H1 (cell line): ENCODE results near the gene PPP1CB. TPM values are rescaled to one million over a fixed set of nuclear protein-coding genes. Genes with fewer than 3 reads are reported as not detected.

Experiments
- CTCF ChIA-PET: fragments of 300-600 bp; sonication (Branson Sonifier 250); formaldehyde crosslinking; loops from one replicate; lab custom pipeline; 2021; ENCODE audit not compliant: partially characterized antibody; lab: Charles Lee
- POLR2A ChIA-PET: fragments of 300-600 bp; sonication (Branson Sonifier 250); formaldehyde crosslinking; loops from one replicate; lab custom pipeline; 2021; ENCODE audit warnings: inconsistent platforms; ENCODE audit not compliant: partially characterized antibody; lab: Charles Lee
- DNase-seq, 2 experiments: peaks; one replicate each; pipeline versions ENCODE4 v3.0.0 to v3.0.0-alpha.2; 2010 to 2022; ENCODE audit warnings: low spot score in 2 of 2, low read depth in 1 of 2, mixed read lengths in 1 of 2
- FAIRE-seq: peaks from 2 replicates; lab custom pipeline; 2011; peaks lifted over from hg19 to GRCh38; lab: Jason Lieb, UNC
- H2AFZ ChIP-seq: 2 replicates; pipeline ENCODE4 v1.8.1; 2012; ENCODE audit warnings: low read length, inconsistent platforms
- H2AK5ac ChIP-seq: 2 replicates; pipeline ENCODE4 v1.6.1; 2013; ENCODE audit warnings: low read depth, low read length
- H2BK120ac ChIP-seq: replicated peaks from 2 replicates; pipeline ENCODE3; 2013; ENCODE audit warnings: low read depth, low read length, inconsistent platforms
- H2BK12ac ChIP-seq: 2 replicates; pipeline ENCODE4 v1.6.1; 2013; ENCODE audit warnings: low read depth, low read length
- H2BK15ac ChIP-seq: 2 replicates; pipeline ENCODE4 v1.6.1; 2013; ENCODE audit warnings: low read length
- H2BK20ac ChIP-seq: 2 replicates; pipeline ENCODE4 v1.6.1; 2013; ENCODE audit warnings: low read length
- H2BK5ac ChIP-seq: 2 replicates; pipeline ENCODE4 v1.6.1; 2013; ENCODE audit warnings: low read depth, low read length
- H3K14ac ChIP-seq: 2 replicates; pipeline ENCODE4 v1.6.1; 2013; ENCODE audit warnings: inconsistent platforms; ENCODE audit not compliant: insufficient read length
- H3K18ac ChIP-seq: 2 replicates; pipeline ENCODE4 v1.6.1; 2013; ENCODE audit warnings: low read length; ENCODE audit errors: extremely low read depth
- H3K23ac ChIP-seq: 2 replicates; pipeline ENCODE4 v1.6.1; 2013; ENCODE audit warnings: inconsistent platforms; ENCODE audit not compliant: insufficient read length
- H3K23me2 ChIP-seq: 2 replicates; pipeline ENCODE4 v1.6.1; 2013; ENCODE audit warnings: low read depth, low read length
- H3K27ac ChIP-seq: 2 replicates; pipeline ENCODE4 v1.6.1; 2011; ENCODE audit warnings: low read depth, low read length, inconsistent platforms
- H3K27me3 ChIP-seq, 4 experiments: replicated peaks in 1 of 4; 1 replicate in 1 of 4; 2 replicates in 3 of 4; pipeline versions ENCODE4 v1.6.1 to v1.8.1; 2011 to 2013; ENCODE audit warnings: low read length in 3 of 4, mild to moderate bottlenecking in 3 of 4, inconsistent platforms in 2 of 4, mixed read lengths in 2 of 4, moderate library complexity in 1 of 4; ENCODE audit not compliant: control insufficient read depth in 3 of 4, insufficient read depth in 3 of 4; ENCODE audit errors: extremely low read depth in 1 of 4
- H3K36me3 ChIP-seq, 4 experiments: 2 replicates each; pipeline versions ENCODE4 v1.6.1 to v1.8.1; 2011 to 2013; ENCODE audit warnings: mild to moderate bottlenecking in 4 of 4, low read length in 3 of 4, moderate library complexity in 2 of 4, control low read depth in 1 of 4, inconsistent platforms in 1 of 4; ENCODE audit not compliant: insufficient read depth in 4 of 4, control insufficient read depth in 2 of 4
- H3K4ac ChIP-seq: replicated peaks from 2 replicates; pipeline ENCODE3; 2013; ENCODE audit warnings: low read length, low read depth, mixed read lengths, inconsistent platforms; ENCODE audit not compliant: insufficient read length
- H3K4me1 ChIP-seq, 4 experiments: replicated peaks in 1 of 4; 1 replicate in 1 of 4; 2 replicates in 3 of 4; pipeline versions ENCODE4 v1.6.1 to v1.8.1; 2011 to 2013; ENCODE audit warnings: low read length in 3 of 4, inconsistent platforms in 2 of 4, mixed read lengths in 1 of 4; ENCODE audit not compliant: insufficient read depth in 4 of 4, control insufficient read depth in 3 of 4
- H3K4me2 ChIP-seq, 2 experiments: 2 replicates each; pipeline versions ENCODE4 v1.6.1 to v1.8.1; 2011 to 2013; ENCODE audit warnings: low read depth in 2 of 2, low read length in 2 of 2, control low read depth in 1 of 2, inconsistent platforms in 1 of 2, mild to moderate bottlenecking in 1 of 2; ENCODE audit not compliant: insufficient read depth in 1 of 2
- H3K4me3 ChIP-seq, 4 experiments: fragments of 200-600, 300-600 bp in 1 of 4; sonication (generic), shearing (Covaris generic), sonication (Bioruptor Twin) in 1 of 4; 2 replicates each; pipeline versions ENCODE4 v1.5.1 to v1.8.1; 2011 to 2016; ENCODE audit warnings: low read length in 4 of 4, low read depth in 3 of 4, control low read depth in 2 of 4, inconsistent platforms in 2 of 4, mild to moderate bottlenecking in 2 of 4, mixed read lengths in 1 of 4, moderate library complexity in 1 of 4; ENCODE audit not compliant: insufficient read depth in 2 of 4; ENCODE audit errors: extremely low read depth in 1 of 4
- H3K56ac ChIP-seq: replicated peaks from 2 replicates; pipeline ENCODE3; 2013; ENCODE audit warnings: low read depth, mild to moderate bottlenecking, mixed read lengths, low read length, inconsistent platforms; ENCODE audit not compliant: insufficient read length
- H3K79me1 ChIP-seq: 2 replicates; pipeline ENCODE4 v1.6.1; 2013; ENCODE audit warnings: low read depth, low read length, control low read depth
- H3K79me2 ChIP-seq, 2 experiments: 2 replicates each; pipeline versions ENCODE4 v1.6.1 to v1.8.1; 2012 to 2013; ENCODE audit warnings: low read length in 2 of 2, mild to moderate bottlenecking in 2 of 2, inconsistent platforms in 1 of 2; ENCODE audit not compliant: insufficient read depth in 2 of 2, control insufficient read depth in 1 of 2
- H3K9ac ChIP-seq, 4 experiments: replicated peaks in 1 of 4; 1 replicate in 1 of 4; 2 replicates in 3 of 4; pipeline versions ENCODE4 v1.6.1 to v1.8.1; 2011 to 2013; ENCODE audit warnings: low read depth in 3 of 4, low read length in 3 of 4, control low read depth in 2 of 4, mild to moderate bottlenecking in 2 of 4, moderate library complexity in 2 of 4, inconsistent platforms in 1 of 4; ENCODE audit errors: extremely low read depth in 1 of 4
- H3K9me3 ChIP-seq, 2 experiments: 2 replicates each; pipeline versions ENCODE4 v1.6.1 to v1.8.1; 2012 to 2013; ENCODE audit warnings: mild to moderate bottlenecking in 2 of 2, moderate library complexity in 2 of 2, control low read depth in 1 of 2, inconsistent platforms in 1 of 2, low read depth in 1 of 2, low read length in 1 of 2, mixed read lengths in 1 of 2; ENCODE audit not compliant: insufficient read depth in 2 of 2
- H4K20me1 ChIP-seq, 2 experiments: replicated peaks in 1 of 2; 2 replicates each; pipeline versions ENCODE3 to v1.8.1; 2011 to 2013; ENCODE audit warnings: inconsistent platforms in 2 of 2, low read length in 2 of 2, mild to moderate bottlenecking in 1 of 2; ENCODE audit not compliant: insufficient read depth in 2 of 2, control insufficient read depth in 1 of 2
- H4K5ac ChIP-seq: 2 replicates; pipeline ENCODE4 v1.6.1; 2013; ENCODE audit warnings: low read length, low read depth, mixed read lengths, inconsistent platforms; ENCODE audit not compliant: insufficient read length
- H4K8ac ChIP-seq: 2 replicates; pipeline ENCODE4 v1.8.0; 2013; ENCODE audit warnings: mild to moderate bottlenecking, moderate library complexity, low read length, inconsistent platforms; ENCODE audit not compliant: insufficient read depth; ENCODE audit errors: extremely low read depth
- H4K91ac ChIP-seq: replicated peaks from 2 replicates; pipeline ENCODE3; 2013; ENCODE audit warnings: low read length, mixed read lengths, inconsistent platforms; ENCODE audit not compliant: insufficient read length
- BACH1 ChIP-seq: IDR thresholded peaks from 2 replicates; pipeline ENCODE4 v1.6.1; 2012; ENCODE audit warnings: low read length, improper control_type of control experiment
- BRCA1 ChIP-seq: IDR thresholded peaks from 2 replicates; pipeline ENCODE4 v1.6.1; 2012; ENCODE audit warnings: low read depth, low read length, improper control_type of control experiment
- CBX5 ChIP-seq: fragments of 300-800, 300-1000 bp; sonication (generic); IDR thresholded peaks from 2 replicates; pipeline ENCODE4 v1.7.1; 2016; ENCODE audit warnings: antibody characterized with exemption, low read length, low read depth
- CHD1 ChIP-seq: IDR thresholded peaks from 2 replicates; pipeline ENCODE4 v1.6.1; 2012; ENCODE audit warnings: low read depth, low read length, improper control_type of control experiment
- KDM4A ChIP-seq: IDR thresholded peaks from one replicate; pipeline ENCODE4 v1.7.1; 2012; ENCODE audit warnings: low read depth, mild to moderate bottlenecking, moderate library complexity, low read length, inconsistent platforms; ENCODE audit not compliant: severe bottlenecking
- KDM5A ChIP-seq: fragments of 200-600 bp; IDR thresholded peaks from 2 replicates; pipeline ENCODE4 v1.7.1; 2012; ENCODE audit warnings: mild to moderate bottlenecking, low read length, inconsistent platforms, mixed read lengths
- POU5F1 ChIP-seq: IDR thresholded peaks from 2 replicates; pipeline ENCODE4 v1.6.1; 2011; ENCODE audit warnings: low read depth, mild to moderate bottlenecking, low read length, moderate library complexity
- SAP30 ChIP-seq: fragments of 300-600 bp; sonication (generic); IDR thresholded peaks from 2 replicates; pipeline ENCODE4 v1.7.1; 2012; ENCODE audit warnings: low read length, moderate library complexity, mild to moderate bottlenecking, inconsistent platforms; ENCODE audit not compliant: insufficient read depth, insufficient replicate concordance
- SIRT6 ChIP-seq: IDR thresholded peaks from one replicate; pipeline ENCODE4 v1.7.1; 2012; ENCODE audit warnings: low read length, inconsistent platforms
- SP2 ChIP-seq: IDR thresholded peaks from 2 replicates; pipeline ENCODE4 v1.6.1; 2012; ENCODE audit warnings: mild to moderate bottlenecking, low read length, inconsistent platforms
- SRF ChIP-seq: IDR thresholded peaks from 2 replicates; pipeline ENCODE4 v1.6.1; 2011; ENCODE audit warnings: mild to moderate bottlenecking, low read depth, low read length, moderate library complexity
- SUZ12 ChIP-seq: fragments of 200-600 bp; sonication (generic); IDR thresholded peaks from 2 replicates; pipeline ENCODE4 v1.6.1; 2012; ENCODE audit warnings: mild to moderate bottlenecking, inconsistent platforms, low read length, moderate library complexity, mixed read lengths
- TAF7 ChIP-seq: optimal IDR thresholded peaks from 2 replicates; pipeline ENCODE3; 2011; ENCODE audit warnings: low read depth, mild to moderate bottlenecking, inconsistent platforms, low read length, moderate library complexity, borderline replicate concordance
- WGBS, 2 experiments: shearing (Covaris generic) in 1 of 2; methylation state at CpG; one replicate each; pipeline versions ENCODE4 v1.1.6 to v1.1.7; 2013 to 2015; ENCODE audit warnings: low lambda C conversion rate in 2 of 2, mixed read lengths in 2 of 2, inconsistent platforms in 1 of 2, low coverage in 1 of 2, missing lambda C conversion rate in 1 of 2; ENCODE audit not compliant: insufficient replicate concordance in 2 of 2, insufficient coverage in 1 of 2, insufficient read length in 1 of 2; ENCODE audit errors: extremely low coverage in 1 of 2, missing lambda C conversion rate in 1 of 2; 5-methylcytosine and 5-hydroxymethylcytosine counted together
- polyA plus RNA-seq, 7 experiments: library from polyadenylated mRNA; depleted of rRNA in 3 of 7; stranded (reverse) in 5 of 7; unstranded in 2 of 7; fragments of >200 nt in 5 of 7; fragments of 200-250 nt in 2 of 7; gene quantifications; 1 replicate in 5 of 7; 2 replicates in 1 of 7; 4 replicates in 1 of 7; pipeline versions ENCODE4 v1.2.1 to v1.2.3, GENCODE V29; 2011 to 2013; ENCODE audit warnings: missing spikeins in 2 of 7, mixed read lengths in 2 of 7
- total RNA-seq: library from RNA; stranded (reverse); fragmentation: NEBNext Ultra II Directional; extraction: Animal tissue kit (Norgen Biotek cat#: 25700); gene quantifications from 2 replicates; pipeline ENCODE4 v1.2.1, GENCODE V29; 2021
- TF ChIP-seq, protein P1 (sequence below): IDR thresholded peaks from 2 replicates; pipeline ENCODE4 v1.6.1; 2011; ENCODE audit warnings: low read length, improper control_type of control experiment

PPP1CB gene
- total and polyA plus RNA-seq, 2 of the 8 experiments (the other 6 are each of a cell fraction or from before 2014, with no cell fraction given), result 30.7 to 158 TPM

DNA sequence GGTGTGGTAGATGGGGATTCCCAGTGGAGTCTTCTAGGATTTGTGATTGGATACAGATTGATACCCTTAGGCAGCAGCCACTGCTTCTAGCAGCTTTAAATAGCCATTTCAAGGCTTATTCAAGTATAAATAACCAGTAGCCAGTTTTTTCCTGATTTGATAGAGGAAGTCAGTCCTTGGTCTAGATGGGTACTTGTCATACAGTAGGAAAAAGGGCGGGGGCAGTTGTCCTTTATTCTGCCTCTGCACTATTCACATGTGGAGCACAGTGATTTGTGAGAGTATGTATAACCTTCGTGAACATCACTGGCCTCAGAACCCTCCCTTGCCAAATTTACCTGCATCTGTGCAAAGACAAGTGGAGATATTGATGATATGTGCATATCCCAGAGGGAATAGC is 6.8 kb downstream of the PPP1CB start:
- H3K27me3 ChIP-seq, result no peaks in the 10 kb centered on the region
- H2BK15ac ChIP-seq, result no peak overlapping the region
- H2BK12ac ChIP-seq, result no peak overlapping the region
- no peak overlapping the region for H4K8ac ChIP-seq
- 87% methylated on average over 2 of the region's 2 CpGs; no CpG with 5 or more reads in 1 of the 2 experiments for WGBS, 2 experiments
- no peak overlapping the region for H2AFZ ChIP-seq
- CTCF ChIA-PET, result no interaction called here
- no peak overlapping the region for H3K23ac ChIP-seq
- FAIRE-seq, result no peak
- TF ChIP-seq SP2, result no peak
- no peak for TF ChIP-seq SAP30
- no peak for TF ChIP-seq TAF7
- no peak for TF ChIP-seq KDM5A
- TF ChIP-seq CBX5, result no peak
- no peak for TF ChIP-seq BRCA1
- TF ChIP-seq POU5F1, result no peak
- TF ChIP-seq KDM4A, result no peak
- TF ChIP-seq SIRT6, result no peak
- TF ChIP-seq SUZ12, result no peak
- TF ChIP-seq BACH1, result no peak
- TF ChIP-seq SRF, result no peak
- TF ChIP-seq, protein P1, sequence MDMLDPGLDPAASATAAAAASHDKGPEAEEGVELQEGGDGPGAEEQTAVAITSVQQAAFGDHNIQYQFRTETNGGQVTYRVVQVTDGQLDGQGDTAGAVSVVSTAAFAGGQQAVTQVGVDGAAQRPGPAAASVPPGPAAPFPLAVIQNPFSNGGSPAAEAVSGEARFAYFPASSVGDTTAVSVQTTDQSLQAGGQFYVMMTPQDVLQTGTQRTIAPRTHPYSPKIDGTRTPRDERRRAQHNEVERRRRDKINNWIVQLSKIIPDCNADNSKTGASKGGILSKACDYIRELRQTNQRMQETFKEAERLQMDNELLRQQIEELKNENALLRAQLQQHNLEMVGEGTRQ, result no peak
- TF ChIP-seq CHD1, result no peak
- no peak overlapping the region for H3K27ac ChIP-seq
- H2BK5ac ChIP-seq, result no peak overlapping the region
- POLR2A ChIA-PET, result no interaction called here
- peaks cover 0 to 4% (median 1%) of the 10 kb centered on the region in 4 experiments; a peak in 3 of 7 replicates for H3K4me1 ChIP-seq
- no peak for DNase-seq
- peaks cover 0 to 10% (median 1%) of the 10 kb centered on the region in 4 experiments; a peak in 4 of 8 replicates for H3K36me3 ChIP-seq
- no peak overlapping the region for H3K4me2 ChIP-seq
- H3K56ac ChIP-seq, result no peak overlapping the region
- peaks cover 3% of the 10 kb centered on the region; the same call in 1 of the 2 replicates for H3K79me1 ChIP-seq
- H3K4me3 ChIP-seq, result no peak overlapping the region
- H2BK20ac ChIP-seq, result no peak overlapping the region
- 0 out of 2 replicates have a peak, but pooled peaks cover 2% of the 10 kb centered on the region for H3K23me2 ChIP-seq
- H2BK120ac ChIP-seq, result no peak overlapping the region
- no peak overlapping the region for H4K91ac ChIP-seq
- H4K20me1 ChIP-seq, result peaks cover 17 to 19% of the 10 kb centered on the region in 2 experiments
- no peaks in the 10 kb centered on the region for H3K9me3 ChIP-seq
- no peak overlapping the region for H3K18ac ChIP-seq
- H4K5ac ChIP-seq, result no peak overlapping the region
- H3K79me2 ChIP-seq, result peaks cover 52 to 100% of the 10 kb centered on the region in 2 experiments
- no peak overlapping the region for H3K14ac ChIP-seq
- H3K9ac ChIP-seq, result no peak overlapping the region
- no peak overlapping the region for H2AK5ac ChIP-seq
- no peak overlapping the region for H3K4ac ChIP-seq
